HG03342 (cell line): Measurements from ENCODE around the gene POLE.

Experiments
- ATAC-seq: cut with Tn5 transposase; IDR thresholded peaks from one replicate; pipeline ENCODE4 v1.9.1; 2021; ENCODE audit warnings: mild to moderate bottlenecking, moderate library complexity; ENCODE audit not compliant: unreplicated experiment

The POLE gene

DNA sequence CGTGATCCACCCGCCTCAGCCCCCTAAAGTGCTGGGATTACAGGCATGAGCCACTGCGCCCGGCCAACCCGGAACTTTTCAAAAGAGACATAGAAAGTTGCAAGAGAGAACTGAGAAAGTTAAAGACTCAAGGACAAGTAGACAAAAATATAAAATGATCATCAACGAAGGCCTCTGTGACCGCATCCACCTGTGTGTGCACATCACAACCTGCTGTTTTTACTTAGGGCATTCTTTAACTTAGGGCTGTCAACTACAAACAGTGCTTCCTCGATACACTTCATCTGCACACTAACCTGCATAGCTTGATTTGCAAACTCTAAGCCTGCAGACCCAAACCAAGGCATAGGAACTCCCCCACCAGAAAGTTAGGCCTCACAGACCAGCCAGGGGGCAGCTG is 53.7 kb downstream of the POLE start:
- no peak for ATAC-seq

DNA sequence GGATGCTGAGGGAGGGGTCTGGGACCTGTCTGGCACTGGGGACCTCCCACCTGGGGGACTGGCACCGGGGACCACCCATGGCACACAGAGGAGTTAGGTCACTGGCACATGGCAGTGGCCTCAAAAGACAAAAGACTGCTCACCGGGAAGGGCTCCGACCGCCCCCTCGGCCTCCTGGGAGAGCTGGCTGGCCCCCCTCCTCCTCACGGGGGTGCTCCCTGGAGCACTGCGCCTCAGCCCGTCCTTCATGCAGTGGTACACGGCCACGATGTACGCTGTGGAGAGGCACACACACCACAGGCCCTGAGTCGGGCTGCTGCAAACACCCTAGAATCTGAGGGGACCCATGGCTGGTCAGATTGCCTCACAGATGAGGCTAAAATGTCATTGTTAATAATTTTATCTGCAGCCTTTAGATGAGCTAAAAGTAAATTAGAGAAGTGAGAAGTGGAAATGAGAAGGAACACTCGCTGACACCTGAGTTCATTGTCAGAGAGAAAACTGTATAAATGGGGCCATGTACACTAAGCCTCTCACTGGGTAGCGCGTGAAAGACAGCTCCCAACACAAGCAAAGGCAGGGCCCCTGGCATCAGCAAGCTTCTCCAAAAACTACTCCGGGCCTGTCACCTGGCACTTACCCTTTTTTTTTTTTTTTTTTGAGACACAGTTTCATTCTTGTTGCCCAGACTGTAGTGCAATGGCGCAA is 54.5 kb downstream of the POLE start:
- no peak for ATAC-seq

DNA sequence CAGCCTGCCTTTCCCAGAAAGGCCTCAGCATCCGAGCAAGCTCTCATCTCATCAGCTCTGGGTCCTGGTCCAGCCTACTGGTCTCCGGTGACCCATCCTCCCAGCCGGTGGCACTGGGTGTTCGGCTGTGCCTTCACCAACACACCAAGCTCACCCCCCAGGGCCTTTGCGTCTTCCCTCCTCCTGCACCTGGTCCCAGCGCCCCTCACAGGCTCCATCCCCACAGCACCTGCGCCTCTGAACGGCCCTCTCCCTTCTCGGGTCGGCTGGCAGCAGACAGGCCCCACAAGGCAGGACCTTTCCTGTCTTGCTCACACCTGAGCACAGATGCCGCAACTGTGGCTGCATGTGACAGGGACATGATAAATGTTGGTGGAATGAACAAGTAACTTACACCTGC is 55.5 kb downstream of the POLE start:
- no peak for ATAC-seq

DNA sequence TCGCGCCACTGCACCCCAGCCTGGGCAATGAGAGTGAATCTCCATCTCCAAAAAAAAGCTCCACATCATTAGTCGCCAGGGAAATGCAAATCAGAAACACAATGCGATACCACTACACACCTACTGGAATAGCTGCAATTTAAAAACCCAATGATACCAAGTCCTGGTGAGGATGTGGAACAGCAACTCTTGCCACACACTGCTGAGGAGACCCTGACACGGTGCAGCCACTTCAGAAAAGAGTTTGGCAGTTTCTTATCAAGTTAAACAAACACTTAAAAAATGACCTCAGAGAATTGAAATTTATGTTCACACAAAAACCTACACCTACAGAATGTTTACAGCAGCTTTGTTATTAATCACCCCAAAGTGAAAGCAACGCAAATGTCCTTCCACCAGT is 56.5 kb downstream of the POLE start:
- ATAC-seq = no peak

DNA sequence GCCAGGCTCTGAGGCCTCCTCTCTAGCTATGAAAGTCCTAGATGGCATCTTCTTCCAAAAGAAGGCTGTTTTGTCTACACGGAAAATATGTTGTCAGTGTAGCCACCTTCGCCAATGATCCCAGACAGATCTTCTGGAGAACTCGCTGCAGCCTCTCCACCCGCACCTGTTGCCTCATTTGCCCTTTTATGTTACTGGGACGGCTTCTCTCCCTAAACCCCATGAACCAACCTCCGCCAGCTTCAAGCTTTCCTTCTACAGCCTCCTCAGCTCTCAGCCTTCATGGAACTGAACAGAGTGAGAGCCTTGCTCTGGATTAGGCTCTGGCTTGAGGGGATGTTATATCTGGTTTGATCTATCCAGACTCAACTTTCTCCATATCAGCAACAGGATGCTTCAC is 57.8 kb downstream of the POLE start:
- no peak for ATAC-seq

DNA sequence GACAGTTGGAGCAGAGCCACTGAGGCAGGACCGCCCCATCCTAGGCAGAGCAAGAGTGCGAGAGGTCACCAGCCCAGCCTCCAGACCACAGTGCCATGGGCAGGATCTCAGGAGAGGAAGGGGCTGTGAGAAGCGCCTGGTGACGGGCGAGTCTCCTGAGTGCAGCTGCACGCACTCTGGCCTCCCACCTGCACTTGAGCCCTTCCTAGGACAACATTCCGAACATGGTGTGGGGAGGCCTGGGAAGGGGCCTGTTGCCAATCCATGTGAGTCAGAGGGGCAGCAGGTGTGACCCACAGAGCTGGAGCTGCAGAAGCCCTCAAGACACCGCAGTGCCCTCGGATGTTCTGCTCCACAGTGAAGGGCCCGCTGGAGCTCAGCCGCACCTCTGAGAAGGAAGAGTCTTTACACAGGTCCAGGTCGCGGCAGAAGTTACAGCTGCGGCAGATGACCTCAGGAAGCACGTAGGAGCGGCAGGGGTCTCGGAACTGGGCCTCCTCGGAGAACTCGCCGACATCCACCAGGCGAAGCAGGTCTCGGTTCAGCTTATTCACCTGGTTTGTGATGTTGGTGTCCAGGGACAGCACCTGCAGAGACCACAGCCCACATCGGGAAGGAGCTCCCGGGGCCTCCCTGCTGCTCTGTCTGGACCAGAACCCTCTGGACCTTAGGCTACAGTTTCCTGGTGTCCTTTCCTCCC is 61.3 kb downstream of the POLE start:
- ATAC-seq = no peak

DNA sequence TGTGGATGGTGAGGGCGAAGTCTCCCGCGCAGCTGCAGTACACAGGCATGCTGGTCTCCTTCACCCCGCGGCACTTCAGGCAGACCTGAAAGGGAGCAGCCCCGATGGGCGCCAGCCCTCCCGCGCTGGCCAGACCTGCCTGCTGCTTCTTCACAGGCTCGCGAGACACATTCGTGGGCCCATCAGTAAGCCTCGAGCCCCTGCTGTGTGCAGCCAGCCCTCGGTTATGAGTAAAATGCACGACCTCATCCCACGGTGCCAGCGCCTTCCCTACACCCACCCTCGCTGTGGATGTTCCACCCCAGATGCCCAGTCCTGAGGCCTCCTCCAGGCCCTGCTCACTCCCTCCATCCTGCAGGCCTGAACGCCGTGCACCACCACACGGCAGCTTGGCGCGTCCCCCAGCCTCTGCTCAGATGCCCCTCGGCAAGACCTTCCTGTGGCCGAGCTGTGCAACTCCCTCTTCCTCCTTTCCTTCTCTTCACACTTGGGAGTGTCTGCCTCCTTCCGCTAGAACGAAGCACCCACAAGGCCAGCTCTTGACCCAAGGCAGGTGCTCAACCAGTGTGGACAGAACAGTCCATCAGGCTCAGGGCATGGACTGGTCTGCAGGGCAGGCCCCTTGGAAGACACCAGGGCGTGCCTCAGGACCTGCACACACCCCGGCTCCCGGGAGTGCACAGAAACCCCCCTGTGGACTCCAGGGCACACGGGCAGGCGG is 62.1 kb downstream of the POLE start:
- no peak for ATAC-seq

DNA sequence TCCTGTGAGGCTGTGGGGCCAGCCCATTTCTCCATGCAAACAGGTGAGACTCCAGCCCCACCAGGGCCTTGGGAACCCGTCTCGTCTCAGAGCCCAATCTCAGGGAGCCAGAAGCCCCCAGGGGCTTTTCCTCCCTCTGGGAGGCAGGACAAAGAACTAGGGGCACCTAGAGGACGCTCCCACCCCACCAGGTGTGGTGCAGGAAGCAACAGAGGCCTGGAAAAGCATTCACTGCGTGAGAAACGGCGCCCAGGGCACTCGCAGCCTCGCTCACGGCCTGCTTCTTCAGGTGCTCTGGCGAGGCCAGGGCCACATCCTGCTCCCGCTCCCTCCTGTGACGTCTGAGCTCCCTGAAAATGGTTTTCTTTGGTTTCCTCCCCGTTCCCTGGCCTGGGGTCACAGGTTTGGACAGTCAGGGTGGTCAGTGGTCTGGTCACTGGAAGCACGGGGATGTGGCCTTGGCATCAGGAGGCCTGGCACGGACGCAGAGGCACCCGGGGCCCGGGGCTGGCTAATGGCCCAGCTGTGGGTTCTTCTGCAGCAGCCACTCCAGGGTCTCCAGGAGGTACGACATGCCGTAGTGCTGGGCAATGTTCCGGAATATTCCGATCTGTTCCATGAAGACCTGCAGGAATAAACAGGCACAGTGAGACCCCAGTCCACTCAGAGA is 62.8 kb downstream of the POLE start:
- ATAC-seq = no peak

DNA sequence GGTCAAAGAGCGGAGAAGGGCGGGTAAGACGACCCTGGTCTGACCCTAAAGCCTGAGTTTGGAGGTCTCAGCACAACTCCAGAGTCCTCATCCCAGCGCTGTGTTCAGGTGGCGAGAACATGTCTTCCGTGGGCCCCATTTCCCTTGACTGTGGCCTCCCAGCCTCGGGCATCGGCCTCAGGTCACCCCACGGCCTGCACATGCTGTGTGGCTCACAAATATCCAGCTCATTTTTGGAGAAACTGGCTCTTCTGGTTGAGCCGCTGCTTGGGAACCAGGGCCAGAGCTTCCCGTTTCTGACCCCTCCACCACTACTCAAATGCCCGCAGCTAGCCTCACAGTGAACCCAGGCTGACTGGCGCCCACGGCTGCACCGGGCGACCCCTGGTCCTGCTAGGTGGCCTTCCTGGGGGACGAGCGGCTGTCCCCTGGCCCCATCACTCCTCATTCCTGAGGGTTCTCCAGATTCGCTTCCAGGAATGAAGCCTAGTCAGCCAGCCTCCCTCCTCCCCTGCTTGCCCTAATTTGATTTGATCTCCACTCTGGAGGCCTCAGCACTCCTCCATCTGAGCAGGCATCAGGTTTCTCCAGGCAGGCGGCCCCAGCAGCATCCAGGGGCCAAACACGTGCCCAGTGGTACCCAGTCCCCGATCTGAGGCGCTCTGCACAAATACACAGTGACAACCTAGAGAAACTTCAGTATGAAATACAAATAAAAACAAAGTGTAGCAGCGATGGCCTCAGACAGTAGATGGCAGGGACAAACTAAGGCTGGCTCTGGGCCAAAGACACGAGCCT is 63.9 kb downstream of the POLE start:
- no peak for ATAC-seq

DNA sequence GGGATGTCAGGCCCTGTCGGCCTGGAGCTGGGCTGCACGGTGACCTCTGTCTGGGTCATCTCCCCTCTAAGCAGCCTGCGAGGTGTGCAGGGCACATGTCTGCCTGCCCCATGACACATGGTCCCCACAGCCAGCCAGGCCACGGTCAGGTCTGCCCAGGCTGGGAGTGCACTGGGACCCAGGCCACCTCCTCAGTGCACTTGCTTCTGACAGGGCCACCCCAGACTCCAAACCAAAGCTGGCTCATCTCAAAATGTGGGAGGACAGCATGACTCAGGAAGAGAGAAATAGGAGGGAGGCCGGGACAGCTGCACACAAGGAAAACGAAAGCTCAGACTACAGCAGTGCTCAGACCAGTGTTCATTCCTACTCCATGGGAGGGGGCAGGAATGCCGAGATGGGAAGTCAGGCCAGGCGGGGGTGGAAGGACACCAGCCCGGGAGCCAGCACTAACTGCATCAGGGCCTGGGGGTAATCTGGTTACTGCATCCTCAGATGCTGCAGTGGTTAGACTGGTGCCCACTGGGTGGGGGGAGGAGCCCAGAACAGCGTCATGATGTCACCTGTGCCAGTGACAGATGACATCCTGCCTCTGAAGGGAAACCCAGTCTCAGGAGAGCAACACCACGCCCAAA is 64.6 kb downstream of the POLE start:
- no peak for ATAC-seq

DNA sequence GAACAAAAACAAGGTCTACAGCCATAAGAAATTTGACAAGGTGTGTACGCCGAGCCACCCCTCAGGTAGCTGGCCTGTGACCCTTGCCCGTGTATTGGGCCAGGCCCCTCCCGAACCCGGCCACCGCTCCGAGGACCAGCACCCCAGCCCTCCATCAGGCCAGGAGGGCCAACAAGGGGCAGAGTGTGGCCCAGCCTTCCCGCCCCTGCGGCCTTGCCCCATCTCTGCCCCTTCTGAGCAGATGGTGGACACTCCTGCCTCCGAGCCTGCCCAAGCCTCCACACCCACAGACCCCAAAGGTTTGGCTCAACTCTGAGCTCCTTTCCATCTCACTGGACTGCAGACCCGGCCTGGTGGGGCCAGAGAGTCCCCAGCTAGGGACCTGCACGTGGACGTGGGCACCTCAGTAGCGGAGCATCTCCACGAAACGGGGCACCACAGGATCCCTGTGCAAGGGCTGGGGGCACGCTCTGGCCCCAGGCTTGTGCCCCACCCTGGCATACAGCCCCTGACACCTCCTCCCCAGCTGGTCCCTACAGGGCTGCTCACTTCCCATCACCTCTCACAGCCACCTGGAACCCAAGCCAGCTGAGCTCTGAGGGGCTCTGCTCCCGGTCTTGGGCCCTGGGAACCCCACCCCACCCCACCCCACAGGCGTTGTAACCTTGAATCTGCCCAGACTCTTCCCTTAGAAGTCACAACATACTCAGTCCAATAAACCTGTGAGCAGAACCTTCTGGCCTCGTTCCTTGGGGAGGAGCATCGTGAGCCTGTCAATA is 65.3 kb downstream of the POLE start:
- ATAC-seq = no peak

DNA sequence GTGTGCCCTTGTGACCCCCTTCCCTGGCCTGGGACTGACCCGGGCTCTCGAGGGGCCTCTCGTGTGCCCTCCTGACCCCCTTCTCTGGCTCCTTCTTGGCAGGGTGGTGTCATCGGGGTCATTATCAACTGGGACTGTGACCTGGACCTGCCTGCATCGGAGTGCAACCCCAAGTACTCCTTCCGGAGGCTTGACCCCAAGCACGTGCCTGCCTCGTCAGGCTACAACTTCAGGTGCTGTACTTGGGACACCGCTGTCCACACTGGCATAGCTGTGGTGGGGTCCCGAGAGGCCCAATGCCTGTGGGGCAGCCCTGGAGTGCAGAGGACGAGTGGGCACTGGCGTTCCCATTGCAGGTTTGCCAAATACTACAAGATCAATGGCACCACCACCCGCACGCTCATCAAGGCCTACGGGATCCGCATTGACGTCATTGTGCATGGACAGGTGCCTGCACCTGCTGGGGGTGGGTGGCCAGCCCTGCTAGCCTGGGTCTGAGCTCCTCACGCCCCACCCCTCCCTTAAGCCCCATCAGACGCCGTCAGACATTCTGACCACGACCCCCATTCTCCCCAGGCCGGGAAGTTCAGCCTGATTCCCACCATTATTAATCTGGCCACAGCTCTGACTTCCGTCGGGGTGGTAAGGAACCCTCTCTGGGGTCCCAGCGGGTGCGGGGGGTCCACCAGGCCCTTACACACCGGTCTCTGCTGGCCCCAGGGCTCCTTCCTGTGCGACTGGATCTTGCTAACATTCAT is 66.1 kb downstream of the POLE start:
- no peak for ATAC-seq

DNA sequence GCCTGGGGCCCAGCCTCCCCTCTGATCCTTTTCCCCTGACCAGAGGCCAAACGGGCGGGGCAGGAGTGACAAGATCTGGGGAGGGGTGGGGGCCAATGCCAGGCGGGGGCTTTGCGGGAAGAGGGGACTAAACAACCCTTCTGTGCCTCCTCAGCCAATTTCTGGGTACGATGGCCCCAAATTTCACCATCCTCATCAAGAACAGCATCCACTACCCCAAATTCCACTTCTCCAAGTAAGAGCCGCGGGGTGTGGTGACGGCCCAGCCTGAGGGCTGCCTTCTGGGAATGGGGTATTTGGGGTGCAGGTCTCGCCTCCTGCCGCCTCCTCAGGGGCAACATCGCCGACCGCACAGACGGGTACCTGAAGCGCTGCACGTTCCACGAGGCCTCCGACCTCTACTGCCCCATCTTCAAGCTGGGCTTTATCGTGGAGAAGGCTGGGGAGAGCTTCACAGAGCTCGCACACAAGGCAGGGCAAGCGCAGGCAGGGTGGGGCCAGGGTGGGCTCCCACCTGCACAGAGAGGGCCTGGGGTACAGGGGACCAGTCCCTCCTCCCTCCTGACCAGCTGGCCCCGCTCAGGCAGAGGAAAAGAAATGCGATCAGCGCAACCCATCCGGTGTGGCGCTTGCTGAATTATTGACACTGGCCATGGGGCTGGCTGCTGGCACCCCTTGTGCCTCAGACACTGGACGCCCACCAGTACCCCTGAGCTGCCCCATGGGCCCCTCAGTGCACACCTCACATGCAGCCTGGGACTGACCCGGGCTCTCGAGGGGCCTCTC is 66.8 kb downstream of the POLE start:
- ATAC-seq = no peak

DNA sequence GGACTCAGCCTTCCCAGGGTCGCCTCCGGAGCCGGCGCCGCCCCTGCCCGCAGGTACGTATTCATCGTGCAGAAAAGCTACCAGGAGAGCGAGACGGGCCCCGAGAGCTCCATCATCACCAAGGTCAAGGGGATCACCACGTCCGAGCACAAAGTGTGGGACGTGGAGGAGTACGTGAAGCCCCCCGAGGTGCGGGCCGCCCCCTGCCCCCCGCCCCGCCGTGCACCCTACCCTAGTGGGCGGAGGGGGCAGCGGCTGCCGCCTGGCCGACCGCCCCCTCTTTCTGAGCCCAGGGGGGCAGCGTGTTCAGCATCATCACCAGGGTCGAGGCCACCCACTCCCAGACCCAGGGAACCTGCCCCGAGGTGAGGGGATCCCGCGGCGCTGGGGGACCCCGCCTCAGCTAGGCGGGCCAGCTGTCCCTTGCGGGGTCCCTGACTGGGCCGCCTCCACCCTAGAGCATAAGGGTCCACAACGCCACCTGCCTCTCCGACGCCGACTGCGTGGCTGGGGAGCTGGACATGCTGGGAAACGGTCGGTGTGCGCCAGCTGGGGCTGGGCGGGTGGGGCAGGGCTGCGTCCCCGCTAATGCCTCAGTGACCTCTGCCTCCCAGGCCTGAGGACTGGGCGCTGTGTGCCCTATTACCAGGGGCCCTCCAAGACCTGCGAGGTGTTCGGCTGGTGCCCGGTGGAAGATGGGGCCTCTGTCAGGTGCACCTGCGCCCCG is 67.6 kb downstream of the POLE start:
- ATAC-seq = no peak

DNA sequence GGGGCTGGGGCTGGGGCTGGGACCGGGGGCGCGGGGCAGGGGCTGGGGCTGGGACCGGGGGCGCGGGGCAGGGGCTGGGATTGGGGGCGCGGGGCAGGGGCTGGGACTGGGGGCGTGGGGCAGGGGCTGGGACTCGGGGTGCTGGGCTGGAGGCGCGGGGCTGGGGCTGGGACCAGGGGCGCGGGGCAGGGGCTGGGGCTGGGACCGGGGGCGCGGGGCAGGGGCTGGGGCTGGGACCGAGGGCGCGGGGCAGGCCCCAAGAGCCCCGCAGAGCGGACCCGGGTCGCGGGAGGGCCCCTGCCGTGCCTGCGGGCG is 68.1 kb downstream of the POLE start:
- no peak for ATAC-seq

DNA sequence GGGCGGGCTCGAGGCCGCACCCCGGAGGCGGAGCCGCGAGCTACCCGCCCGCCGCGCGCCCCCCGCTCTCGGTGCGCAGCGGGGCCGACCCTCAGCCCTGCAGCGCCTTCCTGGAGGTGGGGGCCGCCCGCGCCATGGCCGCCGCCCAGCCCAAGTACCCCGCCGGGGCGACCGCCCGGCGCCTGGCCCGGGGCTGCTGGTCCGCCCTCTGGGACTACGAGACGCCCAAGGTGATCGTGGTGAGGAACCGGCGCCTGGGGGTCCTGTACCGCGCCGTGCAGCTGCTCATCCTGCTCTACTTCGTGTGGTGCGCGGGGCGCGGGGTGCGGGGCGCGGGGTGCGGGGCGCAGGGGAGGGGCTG is 68.5 kb downstream of the POLE start, which contains the start of gene P2RX2:
P2RX2 (plus strand) TSS at position 94 of the 361 bp plus-strand sequence; CDS start at position 135, 41 bp downstream.
- ATAC-seq = no peak
